Measurements from ENCODE around the gene HIP1. TPM values are rescaled to one million over a fixed set of nuclear protein-coding genes. Genes with fewer than 3 reads are reported as not detected.
A peak's percentile ranks its signal among the peaks of the same experiment; 100 is the strongest.

The HIP1 gene
- total and polyA plus RNA-seq, 9 of the 15 experiments (the other 6 are each of a cell fraction or from before 2014, with no cell fraction given): 2.4 to 13.7 (median 9.5) TPM

DNA sequence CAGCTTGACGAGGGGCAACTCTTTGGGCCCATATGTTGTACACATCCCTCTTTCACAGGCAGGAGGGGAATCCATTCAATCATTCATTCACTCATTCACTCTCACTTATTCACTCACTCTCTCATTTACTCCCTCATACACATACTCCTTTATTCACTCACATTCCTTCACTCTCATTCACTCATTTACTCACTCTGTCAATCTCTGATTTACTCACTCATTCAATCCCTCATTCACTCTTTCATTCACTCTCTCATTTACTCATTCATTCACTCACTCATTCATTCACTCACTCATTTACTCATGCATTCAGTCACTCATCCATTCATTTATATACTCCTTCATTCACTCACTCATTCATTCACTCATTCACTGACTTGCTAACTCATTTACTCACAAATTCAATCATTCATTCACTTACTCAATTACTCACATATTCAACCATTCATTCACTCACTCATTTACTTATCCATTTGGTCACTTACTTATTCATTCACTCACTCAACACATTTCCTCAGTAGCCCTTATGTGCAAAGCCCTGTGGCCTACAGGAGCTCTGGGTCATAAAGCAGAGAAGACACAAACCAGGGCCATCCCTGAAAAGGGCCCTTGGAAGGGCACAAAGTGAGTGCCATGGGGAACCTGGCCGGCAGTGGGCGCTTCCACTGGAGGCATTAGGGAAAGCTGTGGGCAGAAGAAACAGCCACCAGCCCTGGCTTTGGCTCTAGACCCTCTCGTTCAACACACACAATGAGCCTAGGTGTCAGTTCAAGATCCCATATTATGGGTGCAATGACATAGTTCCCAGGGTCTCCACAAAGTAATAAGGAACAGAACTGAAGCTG is 26.0 kb downstream of the HIP1 start (continued):
- TF ChIP-seq, protein P1, sequence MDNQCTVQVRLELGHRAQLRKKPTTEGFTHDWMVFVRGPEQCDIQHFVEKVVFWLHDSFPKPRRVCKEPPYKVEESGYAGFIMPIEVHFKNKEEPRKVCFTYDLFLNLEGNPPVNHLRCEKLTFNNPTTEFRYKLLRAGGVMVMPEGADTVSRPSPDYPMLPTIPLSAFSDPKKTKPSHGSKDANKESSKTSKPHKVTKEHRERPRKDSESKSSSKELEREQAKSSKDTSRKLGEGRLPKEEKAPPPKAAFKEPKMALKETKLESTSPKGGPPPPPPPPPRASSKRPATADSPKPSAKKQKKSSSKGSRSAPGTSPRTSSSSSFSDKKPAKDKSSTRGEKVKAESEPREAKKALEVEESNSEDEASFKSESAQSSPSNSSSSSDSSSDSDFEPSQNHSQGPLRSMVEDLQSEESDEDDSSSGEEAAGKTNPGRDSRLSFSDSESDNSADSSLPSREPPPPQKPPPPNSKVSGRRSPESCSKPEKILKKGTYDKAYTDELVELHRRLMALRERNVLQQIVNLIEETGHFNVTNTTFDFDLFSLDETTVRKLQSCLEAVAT (IDR thresholded peaks at IDR 0.05): peak in 1 of 2 experiments; percentile 26; a peak in 1 of 4 replicates
- TF ChIP-seq ZNF589 (CRISPR knock-in tag; IDR thresholded peaks at IDR 0.05; ENCODE audit: low read depth): no peak

DNA sequence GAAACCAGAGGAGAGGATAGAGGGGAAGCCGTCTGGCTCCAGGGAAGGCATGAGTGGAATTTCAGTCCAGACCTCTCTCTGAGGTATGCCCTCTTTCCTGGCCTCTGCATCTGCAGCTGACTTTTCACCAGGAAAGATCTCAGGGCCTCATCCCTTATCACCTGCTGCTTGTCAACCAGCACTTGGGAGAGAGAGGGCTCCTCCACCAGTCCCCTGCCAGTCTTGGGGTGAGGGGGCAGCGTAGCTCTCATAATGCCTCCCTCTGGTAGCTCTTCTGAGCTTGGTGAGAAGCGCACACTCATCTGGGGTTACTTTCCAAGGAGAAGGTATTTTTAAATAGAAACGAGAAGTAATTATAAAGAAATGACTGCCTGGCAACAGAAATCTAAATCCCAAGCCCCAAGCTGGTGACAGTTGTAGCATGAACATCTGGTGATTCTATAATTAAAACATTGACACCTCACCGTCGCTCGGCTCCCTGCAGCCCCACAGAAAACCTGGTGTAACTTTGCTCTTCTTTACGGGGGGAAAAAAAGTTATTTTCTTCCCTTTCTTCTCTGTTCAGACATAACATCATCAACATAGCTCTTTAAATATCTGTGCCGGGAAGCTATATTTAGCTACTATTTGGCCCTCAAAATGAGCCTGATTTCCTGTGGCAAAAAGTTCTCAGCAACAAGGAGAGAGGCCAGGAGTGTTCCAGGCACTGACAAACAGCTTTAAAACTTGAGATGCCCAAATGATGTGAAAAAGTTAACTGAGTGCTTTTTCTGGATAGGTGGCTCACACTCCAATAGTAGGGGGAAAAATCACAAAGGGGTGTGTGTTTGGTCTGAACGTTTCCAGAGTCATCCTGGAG is 26.9 kb downstream of the HIP1 start:
- H2AFZ ChIP-seq (ENCODE audit: low read depth, low read length): no peak overlapping the region
- no peaks in the 10 kb centered on the region; a peak in 2 of 5 replicates for H3K4me1 ChIP-seq (replicated peaks in 1 of 2; ENCODE audit: control insufficient read depth in 2 of 2, insufficient read depth in 2 of 2, low read length in 2 of 2)
- POLR2A ChIA-PET: interaction anchor here (0.7 kb wide), 2 partner anchors 29 to 166 kb away, joined by 3 read pairs; no protein-coding TSS in a partner anchor
- H3K9me1 ChIP-seq (ENCODE audit: control insufficient read depth, insufficient read depth, low read length): no peaks in the 10 kb centered on the region
- WGBS (ENCODE audit: insufficient coverage, low coverage, missing lambda C conversion rate): 60% methylated on average over 10 of the region's 10 CpGs
- H3K79me2 ChIP-seq (ENCODE audit: control insufficient read depth, insufficient read depth, low read length): no peaks in the 10 kb centered on the region
- H3K27ac ChIP-seq (ENCODE audit: extremely low read depth, low read depth, low read length): no peak overlapping the region
- no peak overlapping the region for H3K4me3 ChIP-seq
- H3K27me3 ChIP-seq (ENCODE audit: control insufficient read depth in 2 of 2, insufficient read depth in 2 of 2, low read length in 2 of 2): no peaks in the 10 kb centered on the region
- no peaks in the 10 kb centered on the region for H4K20me1 ChIP-seq (replicated peaks; ENCODE audit: control insufficient read depth, insufficient read depth, low read length)
- DNase-seq (ENCODE audit: extremely low read depth in 1 of 4, low spot score in 3 of 4) (peak in 1 of 4 experiments; percentile 7), FAIRE-seq (no peak), ATAC-seq (no peak)
- H3K4me2 ChIP-seq (ENCODE audit: insufficient read depth, low read length): no peak overlapping the region
- H3K9me3 ChIP-seq (replicated peaks; ENCODE audit: control insufficient read depth, insufficient read depth, low read depth, low read length): peaks cover 13% of the 10 kb centered on the region
- in situ Hi-C loops (cut with MboI) (no loop called here), intact Hi-C loops (cut with micrococcal nuclease) (no loop called here)
- CTCF ChIA-PET (ENCODE audit: low intra/inter-chr PET ratio): no interaction called here
- no TSS peak for BruUV-seq (replicated peaks)
- H3K36me3 ChIP-seq (ENCODE audit: control insufficient read depth, insufficient read depth, low read length): no peaks in the 10 kb centered on the region
- no peak overlapping the region for H3K9ac ChIP-seq (ENCODE audit: insufficient read depth in 1 of 2, low read depth in 2 of 2, low read length in 2 of 2)
- no peak for TF ChIP-seq KLF16 (IDR thresholded peaks at IDR 0.05)
- TF ChIP-seq, protein P2, sequence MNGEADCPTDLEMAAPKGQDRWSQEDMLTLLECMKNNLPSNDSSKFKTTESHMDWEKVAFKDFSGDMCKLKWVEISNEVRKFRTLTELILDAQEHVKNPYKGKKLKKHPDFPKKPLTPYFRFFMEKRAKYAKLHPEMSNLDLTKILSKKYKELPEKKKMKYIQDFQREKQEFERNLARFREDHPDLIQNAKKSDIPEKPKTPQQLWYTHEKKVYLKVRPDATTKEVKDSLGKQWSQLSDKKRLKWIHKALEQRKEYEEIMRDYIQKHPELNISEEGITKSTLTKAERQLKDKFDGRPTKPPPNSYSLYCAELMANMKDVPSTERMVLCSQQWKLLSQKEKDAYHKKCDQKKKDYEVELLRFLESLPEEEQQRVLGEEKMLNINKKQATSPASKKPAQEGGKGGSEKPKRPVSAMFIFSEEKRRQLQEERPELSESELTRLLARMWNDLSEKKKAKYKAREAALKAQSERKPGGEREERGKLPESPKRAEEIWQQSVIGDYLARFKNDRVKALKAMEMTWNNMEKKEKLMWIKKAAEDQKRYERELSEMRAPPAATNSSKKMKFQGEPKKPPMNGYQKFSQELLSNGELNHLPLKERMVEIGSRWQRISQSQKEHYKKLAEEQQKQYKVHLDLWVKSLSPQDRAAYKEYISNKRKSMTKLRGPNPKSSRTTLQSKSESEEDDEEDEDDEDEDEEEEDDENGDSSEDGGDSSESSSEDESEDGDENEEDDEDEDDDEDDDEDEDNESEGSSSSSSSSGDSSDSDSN (IDR thresholded peaks at IDR 0.05; ENCODE audit: borderline replicate concordance in 1 of 2, low read depth in 2 of 2, low read length in 2 of 2): no peak
- no peak for TF ChIP-seq EHMT2 (IDR thresholded peaks at IDR 0.05)
- TF ChIP-seq SETDB1 (IDR thresholded peaks at IDR 0.05; ENCODE audit: low read length): no peak
- TF ChIP-seq HNRNPH1 (optimal IDR thresholded peaks at IDR 0.05; ENCODE audit: low read depth, low read length): no peak
- TF ChIP-seq PHB (CRISPR knock-in tag; IDR thresholded peaks at IDR 0.05): no peak
- TF ChIP-seq, protein P3, sequence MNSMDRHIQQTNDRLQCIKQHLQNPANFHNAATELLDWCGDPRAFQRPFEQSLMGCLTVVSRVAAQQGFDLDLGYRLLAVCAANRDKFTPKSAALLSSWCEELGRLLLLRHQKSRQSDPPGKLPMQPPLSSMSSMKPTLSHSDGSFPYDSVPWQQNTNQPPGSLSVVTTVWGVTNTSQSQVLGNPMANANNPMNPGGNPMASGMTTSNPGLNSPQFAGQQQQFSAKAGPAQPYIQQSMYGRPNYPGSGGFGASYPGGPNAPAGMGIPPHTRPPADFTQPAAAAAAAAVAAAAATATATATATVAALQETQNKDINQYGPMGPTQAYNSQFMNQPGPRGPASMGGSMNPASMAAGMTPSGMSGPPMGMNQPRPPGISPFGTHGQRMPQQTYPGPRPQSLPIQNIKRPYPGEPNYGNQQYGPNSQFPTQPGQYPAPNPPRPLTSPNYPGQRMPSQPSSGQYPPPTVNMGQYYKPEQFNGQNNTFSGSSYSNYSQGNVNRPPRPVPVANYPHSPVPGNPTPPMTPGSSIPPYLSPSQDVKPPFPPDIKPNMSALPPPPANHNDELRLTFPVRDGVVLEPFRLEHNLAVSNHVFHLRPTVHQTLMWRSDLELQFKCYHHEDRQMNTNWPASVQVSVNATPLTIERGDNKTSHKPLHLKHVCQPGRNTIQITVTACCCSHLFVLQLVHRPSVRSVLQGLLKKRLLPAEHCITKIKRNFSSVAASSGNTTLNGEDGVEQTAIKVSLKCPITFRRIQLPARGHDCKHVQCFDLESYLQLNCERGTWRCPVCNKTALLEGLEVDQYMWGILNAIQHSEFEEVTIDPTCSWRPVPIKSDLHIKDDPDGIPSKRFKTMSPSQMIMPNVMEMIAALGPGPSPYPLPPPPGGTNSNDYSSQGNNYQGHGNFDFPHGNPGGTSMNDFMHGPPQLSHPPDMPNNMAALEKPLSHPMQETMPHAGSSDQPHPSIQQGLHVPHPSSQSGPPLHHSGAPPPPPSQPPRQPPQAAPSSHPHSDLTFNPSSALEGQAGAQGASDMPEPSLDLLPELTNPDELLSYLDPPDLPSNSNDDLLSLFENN (IDR thresholded peaks at IDR 0.05; ENCODE audit: low read depth in 2 of 2, low read length in 2 of 2): no peak
- no peak for TF ChIP-seq ZNF324 (CRISPR knock-in tag; IDR thresholded peaks at IDR 0.05)
- TF ChIP-seq GABPB1 (CRISPR knock-in tag; IDR thresholded peaks at IDR 0.05): no peak
